Progenitor cell of endocrine pancreas (in vitro differentiated cells): ENCODE data around the gene INO80E. TPM values are rescaled to one million over a fixed set of nuclear protein-coding genes. Genes with fewer than 3 reads are reported as not detected.

Experiments
- DNase-seq: peaks from one replicate; pipeline ENCODE4 v3.0.0; 2021; ENCODE audit warnings: low spot score; ENCODE audit not compliant: unreplicated experiment
- H3K27ac Mint-ChIP-seq: 2 replicates; pipeline ENCODE4 v1.8.0; 2021; ENCODE audit warnings: mild to moderate bottlenecking, moderate library complexity, mixed read lengths
- H3K27me3 Mint-ChIP-seq: 2 replicates; pipeline ENCODE4 v1.8.0; 2021; ENCODE audit warnings: mixed read lengths
- H3K36me3 Mint-ChIP-seq: 2 replicates; pipeline ENCODE4 v1.8.0; 2022; ENCODE audit warnings: mixed read lengths; ENCODE audit not compliant: insufficient read depth
- H3K4me1 Mint-ChIP-seq: 2 replicates; pipeline ENCODE4 v1.8.0; 2021; ENCODE audit warnings: low read depth, mixed read lengths
- H3K4me3 Mint-ChIP-seq: 2 replicates; pipeline ENCODE4 v1.8.0; 2021; ENCODE audit warnings: low read depth, mild to moderate bottlenecking, moderate library complexity, mixed read lengths
- H3K9me3 Mint-ChIP-seq: 2 replicates; pipeline ENCODE4 v1.8.0; 2021; ENCODE audit warnings: low read depth, mixed read lengths
- total RNA-seq: library from RNA; stranded (reverse); gene quantifications from 2 replicates; pipeline ENCODE4 v1.2.1, GENCODE V29; 2021
- TF ChIP-seq, protein P1 (sequence below): fragments of 200-600 bp; sonication (generic); IDR thresholded peaks from one replicate; pipeline ENCODE4 v1.5.0; 2021; ENCODE audit warnings: antibody characterized with exemption, mild to moderate bottlenecking; ENCODE audit not compliant: unreplicated experiment

INO80E gene
- total RNA-seq, 1 donor from 2014 or later, result 74.2 TPM

DNA sequence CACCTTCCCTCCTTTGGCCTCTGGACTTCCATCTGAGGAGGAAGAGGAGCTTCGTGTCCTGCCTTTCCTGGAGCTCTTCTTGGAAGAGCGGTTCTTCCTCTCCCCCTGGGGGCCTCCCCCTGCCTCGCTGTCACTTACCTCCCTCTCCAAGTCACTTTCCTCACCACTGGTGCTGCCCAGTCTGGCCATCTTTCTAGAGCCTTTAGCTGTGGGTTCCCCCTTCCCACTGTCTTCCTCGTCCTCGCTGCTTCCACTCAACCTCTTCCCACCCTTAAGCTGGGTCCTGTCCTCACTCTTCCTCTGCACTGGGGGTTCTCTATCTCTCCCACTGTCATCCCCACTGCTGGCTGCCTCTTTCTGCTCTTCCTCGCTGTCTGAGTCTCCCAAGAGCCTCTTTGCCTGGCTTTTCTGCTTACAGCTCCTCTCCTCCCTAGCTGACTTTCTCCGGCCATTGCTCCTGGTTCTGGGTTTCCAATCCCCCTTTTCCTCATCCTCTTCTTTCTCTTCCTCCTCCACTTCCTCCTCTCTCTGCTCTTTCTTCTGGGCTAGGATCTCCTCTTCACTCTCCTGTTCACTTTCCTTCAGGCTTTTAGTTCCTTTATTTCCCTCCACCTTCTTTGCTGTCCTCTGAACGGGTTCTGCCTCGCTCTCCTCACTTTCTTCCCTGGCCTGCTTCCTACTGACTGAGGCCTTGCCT lies 2.0 kb upstream of the INO80E start:
- TF ChIP-seq, protein P1, sequence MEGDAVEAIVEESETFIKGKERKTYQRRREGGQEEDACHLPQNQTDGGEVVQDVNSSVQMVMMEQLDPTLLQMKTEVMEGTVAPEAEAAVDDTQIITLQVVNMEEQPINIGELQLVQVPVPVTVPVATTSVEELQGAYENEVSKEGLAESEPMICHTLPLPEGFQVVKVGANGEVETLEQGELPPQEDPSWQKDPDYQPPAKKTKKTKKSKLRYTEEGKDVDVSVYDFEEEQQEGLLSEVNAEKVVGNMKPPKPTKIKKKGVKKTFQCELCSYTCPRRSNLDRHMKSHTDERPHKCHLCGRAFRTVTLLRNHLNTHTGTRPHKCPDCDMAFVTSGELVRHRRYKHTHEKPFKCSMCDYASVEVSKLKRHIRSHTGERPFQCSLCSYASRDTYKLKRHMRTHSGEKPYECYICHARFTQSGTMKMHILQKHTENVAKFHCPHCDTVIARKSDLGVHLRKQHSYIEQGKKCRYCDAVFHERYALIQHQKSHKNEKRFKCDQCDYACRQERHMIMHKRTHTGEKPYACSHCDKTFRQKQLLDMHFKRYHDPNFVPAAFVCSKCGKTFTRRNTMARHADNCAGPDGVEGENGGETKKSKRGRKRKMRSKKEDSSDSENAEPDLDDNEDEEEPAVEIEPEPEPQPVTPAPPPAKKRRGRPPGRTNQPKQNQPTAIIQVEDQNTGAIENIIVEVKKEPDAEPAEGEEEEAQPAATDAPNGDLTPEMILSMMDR, result no peak
- no peak for DNase-seq
- no peaks in the 10 kb centered on the region for H3K9me3 Mint-ChIP-seq
- H3K4me3 Mint-ChIP-seq, result peak overlapping the region; percentile 64
- peak overlapping the region; percentile 25 for H3K27ac Mint-ChIP-seq
- peaks cover 16% of the 10 kb centered on the region for H3K4me1 Mint-ChIP-seq
- H3K27me3 Mint-ChIP-seq, result no peaks in the 10 kb centered on the region
- H3K36me3 Mint-ChIP-seq, result peaks cover 3% of the 10 kb centered on the region

DNA sequence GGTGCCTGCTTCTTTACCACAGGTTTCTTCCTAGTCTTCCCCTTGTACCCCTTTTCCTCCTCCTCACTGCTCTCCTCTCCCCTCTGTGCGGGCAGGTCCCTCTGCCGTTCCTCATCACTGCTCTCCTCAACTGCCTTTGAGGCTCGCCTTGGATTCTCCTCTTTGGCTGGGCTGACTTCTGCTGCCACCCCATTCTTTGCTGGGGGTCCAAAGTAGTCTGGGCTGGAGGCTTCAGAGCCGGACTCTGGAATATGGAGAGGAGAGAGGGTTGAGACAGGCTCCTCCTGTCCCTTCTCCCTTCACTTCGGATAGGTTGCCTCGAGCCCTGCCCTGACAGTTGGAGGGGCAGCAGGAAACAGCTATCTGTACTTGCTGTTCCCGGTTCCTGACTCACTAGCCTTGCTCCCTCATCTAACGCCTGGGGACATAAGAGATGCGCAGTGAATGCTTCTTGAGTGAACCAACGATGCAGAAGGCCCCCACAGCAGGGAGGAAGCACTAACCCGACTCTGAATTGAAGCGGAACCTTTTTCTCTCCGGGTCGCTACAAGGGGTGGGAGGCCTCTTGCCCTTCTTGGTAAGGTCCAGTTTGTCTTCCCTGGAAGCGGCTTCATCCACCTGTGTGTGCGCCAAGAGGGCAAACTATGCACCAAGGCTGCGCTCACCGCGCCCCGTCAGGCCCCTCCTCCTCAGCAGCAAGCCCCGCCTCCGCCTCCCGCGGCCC lies 1.3 kb upstream of the INO80E start:
- Mint-ChIP-seq H3K4me3 (peak overlapping the region; percentile 98), H3K27me3 (no peaks in the 10 kb centered on the region), H3K4me1 (peaks cover 16% of the 10 kb centered on the region), H3K9me3 (no peaks in the 10 kb centered on the region), H3K27ac (peak overlapping the region; percentile 98), H3K36me3 (peaks cover 2% of the 10 kb centered on the region)
- TF ChIP-seq, protein P1, result no peak
- no peak for DNase-seq

DNA sequence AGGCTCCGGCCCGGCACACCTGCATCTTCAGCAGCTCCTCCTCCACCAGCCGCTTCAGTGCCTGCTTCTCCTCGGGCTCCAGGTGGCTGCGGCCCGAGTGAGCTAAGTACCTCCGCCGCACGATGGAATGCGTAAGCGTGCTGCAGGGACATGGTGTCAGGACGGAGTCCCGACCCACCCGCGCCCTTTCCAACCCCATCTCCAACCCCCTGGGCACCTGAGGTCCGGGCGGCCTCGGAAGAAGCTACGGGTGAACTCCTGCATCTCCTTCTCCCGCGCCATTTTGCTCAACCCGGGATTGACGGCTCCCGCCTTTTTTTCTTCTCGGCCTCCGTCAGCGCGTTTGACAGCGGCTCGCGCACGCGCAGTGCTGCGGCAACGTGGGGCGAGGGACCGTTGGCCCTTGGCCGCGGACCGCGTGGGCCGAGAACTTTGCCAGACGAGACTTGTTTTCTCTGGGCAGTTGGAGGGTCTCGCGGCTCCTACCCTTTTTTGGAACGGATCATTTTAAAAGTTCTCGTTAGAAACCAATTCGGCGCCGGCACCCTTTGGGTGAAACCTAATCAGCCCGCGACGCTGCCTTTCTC lies 624 bp upstream of the INO80E start, which contains the start of gene HIRIP3:
Gene HIRIP3, minus strand, starts transcription at position 294 of the 587 bp plus-strand sequence. Its CDS starts 12 bp downstream, at position 282.
- Mint-ChIP-seq H3K36me3 (peaks cover 2% of the 10 kb centered on the region), H3K4me1 (peaks cover 16% of the 10 kb centered on the region), H3K4me3 (peak within 1 kb of the TSS; percentile 98), H3K27ac (peak within 1 kb of the TSS; percentile 98), H3K9me3 (no peaks in the 10 kb centered on the region), H3K27me3 (no peaks in the 10 kb centered on the region)
- DNase-seq, result peak; percentile 68
- TF ChIP-seq, protein P1, result no peak

DNA sequence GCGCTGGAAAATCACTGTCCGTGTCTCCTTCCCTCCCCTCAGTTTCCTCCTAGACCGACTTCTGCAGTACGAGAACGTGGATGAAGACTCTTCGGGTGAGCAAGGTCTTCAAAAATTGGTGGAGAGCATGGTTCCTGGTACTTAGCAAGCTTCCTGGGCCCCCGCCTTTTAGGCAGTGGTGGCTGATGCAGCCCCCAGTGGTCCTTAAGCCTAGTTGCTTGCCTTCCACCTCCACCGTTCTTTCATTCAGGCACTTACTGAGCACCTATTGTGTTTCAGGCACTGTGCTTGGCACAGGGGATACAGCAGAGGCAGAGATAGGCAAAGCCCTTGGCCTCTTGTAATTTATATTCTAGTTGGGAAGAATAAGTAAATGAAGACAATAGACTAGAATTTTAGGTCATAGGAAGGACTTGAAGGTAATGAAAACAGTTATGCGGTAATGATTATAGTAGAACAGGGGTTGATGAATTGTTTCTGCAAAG lies 767 bp downstream of the INO80E start:
- Mint-ChIP-seq H3K27me3 (no peaks in the 10 kb centered on the region), H3K9me3 (no peaks in the 10 kb centered on the region), H3K36me3 (peaks cover 2% of the 10 kb centered on the region), H3K27ac (peak overlapping the region; percentile 98), H3K4me1 (peaks cover 16% of the 10 kb centered on the region), H3K4me3 (peak overlapping the region; percentile 98)
- DNase-seq, result no peak
- TF ChIP-seq, protein P1, result no peak

DNA sequence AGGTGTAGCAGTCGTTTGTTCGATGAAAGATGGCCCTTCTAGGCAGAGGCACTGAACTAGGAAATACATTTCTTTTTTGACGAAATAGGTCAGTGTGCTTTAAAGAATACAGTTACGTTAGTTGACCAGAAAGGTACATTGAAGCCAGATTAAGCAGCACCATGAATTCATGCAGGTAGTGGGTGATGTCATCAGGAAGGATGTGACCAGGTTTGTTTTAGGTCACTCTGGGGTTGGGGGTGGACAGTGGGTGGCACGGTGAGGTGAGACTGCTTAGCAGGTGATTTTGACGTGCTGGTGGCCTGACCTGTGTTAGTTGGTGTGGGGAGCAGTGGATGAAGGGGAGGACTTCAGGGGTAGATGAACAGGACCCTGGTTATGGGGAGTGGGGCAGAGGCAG lies 3.6 kb downstream of the INO80E start:
- Mint-ChIP-seq H3K27me3 (no peaks in the 10 kb centered on the region), H3K27ac (no peak overlapping the region), H3K36me3 (peaks cover 4% of the 10 kb centered on the region), H3K4me3 (no peak overlapping the region), H3K9me3 (no peaks in the 10 kb centered on the region), H3K4me1 (peaks cover 11% of the 10 kb centered on the region)
- TF ChIP-seq, protein P1, result no peak
- DNase-seq, result no peak
